ENCODE data around the gene OR1Q1.

DNA sequence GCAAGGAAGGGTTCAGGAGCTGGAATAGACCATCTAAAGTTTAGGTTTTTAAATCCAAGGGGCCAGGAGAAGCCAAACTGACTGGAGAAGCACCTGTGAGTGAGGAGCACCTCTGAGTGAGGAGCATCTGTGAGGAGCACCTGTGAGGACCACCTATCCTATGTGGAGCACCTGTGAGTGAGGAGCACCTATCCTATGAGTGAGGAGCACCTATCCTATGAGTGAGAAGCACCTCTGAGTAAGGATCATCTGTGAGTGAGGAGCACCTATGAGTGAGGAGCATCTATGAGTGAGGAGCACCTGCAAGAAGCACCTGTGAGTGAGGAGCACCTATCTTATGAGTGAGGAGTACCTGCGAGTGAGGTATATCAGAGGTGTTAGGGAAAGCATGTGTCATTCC is 8.0 kb upstream of the OR1Q1 start:
- TF ChIP-seq SPI1 (IDR thresholded peaks at IDR 0.05; ENCODE audit: low read depth, low read length) = no peak
- TF ChIP-seq POLR2A (IDR thresholded peaks at IDR 0.05; ENCODE audit: low read depth, low read length) = no peak
- no peak for TF ChIP-seq POLR2AphosphoS5 (IDR thresholded peaks at IDR 0.05; ENCODE audit: low read depth, low read length)
- no peak for TF ChIP-seq TAF1 (IDR thresholded peaks at IDR 0.05; ENCODE audit: low read depth, low read length)
- TF ChIP-seq PAX5 (IDR thresholded peaks at IDR 0.05; ENCODE audit: insufficient read depth, low read length, severe bottlenecking) = no peak

All from GM12891 (cell line).